Motor neuron (in vitro differentiated cells): ENCODE data around the gene SERPINC1. TPM values are rescaled to one million over a fixed set of nuclear protein-coding genes. Genes with fewer than 3 reads are reported as not detected.

Experiments used
- total RNA-seq, 8 experiments: library from RNA; unstranded; fragments of 300-600 nt; gene quantifications; 2 replicates each; pipeline versions ENCODE4 v1.2.3 to v1.2.4, GENCODE V29; 2022

SERPINC1 gene
- total RNA-seq, 8 experiments from 2014 or later, result 0.16 to 0.81 (median 0.32) TPM; not detected in 3

Other genes starting within 250 kb of the SERPINC1 start
- 10 to 100 TPM in 1 of 8 experiments, 1 to 10 TPM in 4, under 1 TPM in 2, not detected in 1; 0.31 to 10.8 (median 2.5) TPM for gene ANKRD45, start 247.5 kb downstream of the SERPINC1 start, total RNA-seq
- gene KLHL20, start 202.3 kb downstream of the SERPINC1 start, total RNA-seq, result 10 to 100 TPM; 15.5 to 35.2 (median 31.1) TPM
- 10 to 100 TPM; 12.7 to 34.6 (median 16.5) TPM for gene DARS2, start 92.7 kb downstream of the SERPINC1 start, total RNA-seq
- 10 to 100 TPM in 3 of 8 experiments, 1 to 10 TPM in 5; 3.2 to 17.4 (median 6.7) TPM for gene CENPL, start 92.4 kb downstream of the SERPINC1 start, total RNA-seq
- 1,000 to 10,000 TPM in 4 of 8 experiments, 100 to 1,000 TPM in 4; 711 to 2,769 (median 1,186) TPM for gene GAS5, start 49.3 kb downstream of the SERPINC1 start, total RNA-seq
- gene ZBTB37, start 48.9 kb downstream of the SERPINC1 start, total RNA-seq, result 10 to 100 TPM in 7 of 8 experiments, 1 to 10 TPM in 1; 7.6 to 25.2 (median 19.0) TPM
- 10 to 100 TPM; 18.9 to 30.0 (median 25.0) TPM for gene RC3H1, start 105.0 kb upstream of the SERPINC1 start, total RNA-seq
- gene RABGAP1L, start 242.2 kb upstream of the SERPINC1 start, total RNA-seq, result 10 to 100 TPM; 22.0 to 60.3 (median 45.3) TPM